IMR-90 (cell line): ENCODE data around the gene TNFRSF17. TPM values are rescaled to one million over a fixed set of nuclear protein-coding genes. Genes with fewer than 3 reads are reported as not detected.

Experiments used
- ATAC-seq: fragments of 200-7000 bp; cut with Tn5 transposase; 2 replicates; pipeline ENCODE4 v1.9.1; 2020; ENCODE audit warnings: low read depth, mild to moderate bottlenecking, moderate library complexity
- BruUV-seq: library from RNA; stranded (reverse); fragments of 400-500 nt; replicated peaks from 2 replicates; lab custom pipeline; 2021; lab: Mats Ljungman, UMichigan
- CTCF ChIA-PET: fragments of 300-600 bp; formaldehyde crosslinking; extraction: SDS; loops from one replicate; lab custom pipeline; 2021; ENCODE audit warnings: antibody characterized with exemption; lab: Yijun Ruan, JAX
- POLR2A ChIA-PET: fragments of 300-600 bp; sonication (Branson Sonifier 250); formaldehyde crosslinking; loops from one replicate; lab custom pipeline; 2022; ENCODE audit warnings: antibody characterized with exemption; ENCODE audit not compliant: unreplicated experiment; lab: Charles Lee
- DNase-seq: peaks from one replicate; pipeline ENCODE4 v3.0.0; 2013
- H2AFZ ChIP-seq: replicated peaks from 2 replicates; pipeline ENCODE3; 2013; ENCODE audit warnings: low read length, mild to moderate bottlenecking; ENCODE audit not compliant: poor library complexity
- H2AK5ac ChIP-seq: 2 replicates; pipeline ENCODE4 v1.6.1; 2013; ENCODE audit warnings: low read depth, low read length, inconsistent platforms
- H2AK9ac ChIP-seq: replicated peaks from 2 replicates; pipeline ENCODE3; 2013; ENCODE audit warnings: mild to moderate bottlenecking, low read depth, low read length, moderate library complexity; ENCODE audit not compliant: poor library complexity
- H2BK120ac ChIP-seq: 2 replicates; pipeline ENCODE4 v1.6.1; 2013; ENCODE audit warnings: low read depth, low read length, inconsistent platforms
- H2BK15ac ChIP-seq: 3 replicates; pipeline ENCODE4 v1.6.1; 2013; ENCODE audit warnings: low read depth, low read length, inconsistent platforms
- H2BK20ac ChIP-seq: 2 replicates; pipeline ENCODE4 v1.6.1; 2013; ENCODE audit warnings: low read depth, mild to moderate bottlenecking, inconsistent platforms, low read length, moderate library complexity
- H2BK5ac ChIP-seq: 2 replicates; pipeline ENCODE4 v1.6.1; 2013; ENCODE audit warnings: mild to moderate bottlenecking, low read depth, low read length, inconsistent platforms; ENCODE audit not compliant: poor library complexity, severe bottlenecking
- H3K14ac ChIP-seq: replicated peaks from 2 replicates; pipeline ENCODE4 v1.6.1; 2013; ENCODE audit warnings: low read depth, low read length, inconsistent platforms
- H3K18ac ChIP-seq: 2 replicates; pipeline ENCODE4 v1.6.1; 2013; ENCODE audit warnings: low read depth, low read length, control low read depth
- H3K23ac ChIP-seq: 2 replicates; pipeline ENCODE4 v1.6.1; 2013; ENCODE audit warnings: low read depth, low read length, inconsistent platforms
- H3K27ac ChIP-seq: 2 replicates; pipeline ENCODE4 v1.5.1; 2013; ENCODE audit warnings: mild to moderate bottlenecking, control low read depth, low read length; ENCODE audit not compliant: insufficient read depth
- H3K27me3 ChIP-seq: 2 replicates; pipeline ENCODE4 v1.6.1; 2013; ENCODE audit warnings: low read length; ENCODE audit not compliant: control insufficient read depth, insufficient read depth
- H3K36me3 ChIP-seq: 2 replicates; pipeline ENCODE4 v1.6.1; 2013; ENCODE audit warnings: low read length, mixed read lengths; ENCODE audit not compliant: control insufficient read depth, insufficient read depth
- H3K4ac ChIP-seq: 2 replicates; pipeline ENCODE4 v1.6.1; 2013; ENCODE audit warnings: low read depth, low read length, inconsistent platforms
- H3K4me1 ChIP-seq: 2 replicates; pipeline ENCODE4 v1.6.1; 2013; ENCODE audit warnings: low read length, mixed read lengths; ENCODE audit not compliant: control insufficient read depth, insufficient read depth
- H3K4me2 ChIP-seq: 2 replicates; pipeline ENCODE4 v1.6.1; 2013; ENCODE audit warnings: low read depth, mild to moderate bottlenecking, control low read depth, low read length, moderate library complexity
- H3K4me3 ChIP-seq: 2 replicates; pipeline ENCODE4 v1.5.1; 2013; ENCODE audit warnings: low read depth, mild to moderate bottlenecking, control low read depth, low read length, moderate library complexity; ENCODE audit not compliant: insufficient read depth
- H3K56ac ChIP-seq: 2 replicates; pipeline ENCODE4 v1.6.1; 2013; ENCODE audit warnings: low read length, inconsistent platforms; ENCODE audit not compliant: insufficient read depth; ENCODE audit errors: extremely low read depth
- H3K79me1 ChIP-seq, 2 experiments: 2 replicates each; pipeline ENCODE4 v1.6.1; 2013; ENCODE audit warnings: low read length in 2 of 2, inconsistent platforms in 1 of 2, low read depth in 1 of 2
- H3K9ac ChIP-seq: 2 replicates; pipeline ENCODE4 v1.6.1; 2013; ENCODE audit warnings: low read depth, low read length, control low read depth
- H3K9me1 ChIP-seq: 2 replicates; pipeline ENCODE4 v1.6.1; 2013; ENCODE audit warnings: low read length, inconsistent platforms; ENCODE audit not compliant: insufficient read depth
- H3K9me3 ChIP-seq: 2 replicates; pipeline ENCODE4 v1.6.1; 2013; ENCODE audit warnings: low read length; ENCODE audit not compliant: control insufficient read depth, insufficient read depth
- H4K20me1 ChIP-seq: 2 replicates; pipeline ENCODE4 v1.6.1; 2013; ENCODE audit warnings: low read length, inconsistent platforms; ENCODE audit not compliant: insufficient read depth
- H4K5ac ChIP-seq: 2 replicates; pipeline ENCODE4 v1.6.1; 2013; ENCODE audit warnings: mild to moderate bottlenecking, low read depth, low read length, control low read depth
- H4K8ac ChIP-seq, 2 experiments: 2 replicates each; pipeline ENCODE4 v1.6.1; 2013; ENCODE audit warnings: low read depth in 2 of 2, low read length in 2 of 2, control low read depth in 1 of 2, inconsistent platforms in 1 of 2
- H4K91ac ChIP-seq: 2 replicates; pipeline ENCODE4 v1.6.1; 2013; ENCODE audit warnings: low read depth, low read length, inconsistent platforms; ENCODE audit not compliant: insufficient read depth
- BHLHE40 ChIP-seq: fragments of 150-350 bp; IDR thresholded peaks from 2 replicates; pipeline ENCODE4 v1.6.1; 2016; ENCODE audit warnings: mild to moderate bottlenecking, low read depth, low read length
- CEBPB ChIP-seq: IDR thresholded peaks from 2 replicates; pipeline ENCODE4 v1.6.1; 2012; ENCODE audit warnings: low read depth, low read length, improper control_type of control experiment
- ELK1 ChIP-seq: fragments of 150-350 bp; IDR thresholded peaks from 2 replicates; pipeline ENCODE4 v1.6.1; 2016; ENCODE audit warnings: low read depth, mild to moderate bottlenecking, low read length, moderate library complexity, borderline replicate concordance
- FOS ChIP-seq: fragments of 150-350 bp; IDR thresholded peaks from 2 replicates; pipeline ENCODE4 v1.6.1; 2016; ENCODE audit warnings: low read depth, low read length
- MAZ ChIP-seq: IDR thresholded peaks from 2 replicates; pipeline ENCODE4 v1.6.1; 2012; ENCODE audit warnings: low read depth, mild to moderate bottlenecking, low read length, improper control_type of control experiment, moderate library complexity, borderline replicate concordance
- MXI1 ChIP-seq: IDR thresholded peaks from 2 replicates; pipeline ENCODE4 v1.6.1; 2012; ENCODE audit warnings: low read depth, mild to moderate bottlenecking, low read length, moderate library complexity, borderline replicate concordance
- RAD21 ChIP-seq: IDR thresholded peaks from 2 replicates; pipeline ENCODE4 v1.6.1; 2012; ENCODE audit warnings: low read length, improper control_type of control experiment
- RCOR1 ChIP-seq: IDR thresholded peaks from 2 replicates; pipeline ENCODE4 v1.6.1; 2012; ENCODE audit warnings: mild to moderate bottlenecking, low read length, improper control_type of control experiment; ENCODE audit not compliant: insufficient replicate concordance
- RFX5 ChIP-seq: IDR thresholded peaks from 2 replicates; pipeline ENCODE4 v1.8.0; 2012; ENCODE audit warnings: low read depth, mild to moderate bottlenecking, low read length, moderate library complexity
- WGBS, 2 experiments: methylation state at CpG; one replicate each; pipeline versions ENCODE4 v1.1.5 to v1.1.7; 2013; ENCODE audit warnings: missing lambda C conversion rate in 2 of 2; ENCODE audit not compliant: insufficient read length in 1 of 2; ENCODE audit errors: extremely low coverage in 2 of 2; 5-methylcytosine and 5-hydroxymethylcytosine counted together
- dilution Hi-C: fragments of 300-500 bp; cut with HindIII; formaldehyde crosslinking; loops from one replicate; pipeline ENCODE4 v1.14.3; 2018; ENCODE audit warnings: low sequenced_read_pairs; ENCODE audit not compliant: unreplicated experiment
- in situ Hi-C: fragments of 300-500 bp; cut with MboI; formaldehyde crosslinking; loops from 3 replicates; pipeline ENCODE4 v1.14.3; 2019; ENCODE audit warnings: low sequenced_read_pairs, inconsistent platforms, mixed read lengths
- intact Hi-C: fragments of 100-400 bp; cut with micrococcal nuclease; formaldehyde crosslinking; loops from 2 replicates; pipeline ENCODE4 v1.10.0; 2022
- polyA plus RNA-seq, 3 experiments: library from polyadenylated mRNA; depleted of rRNA; stranded (reverse); fragments of >200 nt; gene quantifications; 2 replicates each; pipeline ENCODE4 v1.2.3, GENCODE V29; 2012; ENCODE audit warnings: low replicate concordance in 1 of 3
- total RNA-seq: library from RNA; depleted of rRNA; stranded (reverse); fragments of >200 nt; gene quantifications from 2 replicates; pipeline ENCODE4 v1.2.3, GENCODE V29; 2012
- TF ChIP-seq, protein P1 (sequence below): conservative IDR thresholded peaks from 2 replicates; pipeline ENCODE4 v1.5.1; 2012; ENCODE audit warnings: mild to moderate bottlenecking, low read depth, low read length, improper control_type of control experiment

Gene TNFRSF17
- total and polyA plus RNA-seq, 2 of the 4 experiments (the other 2 are of a cell fraction), result not detected

GRCh38 chr16:11955713-11956123 is 9.3 kb upstream of the TNFRSF17 start:
- peak overlapping the region; percentile 99 for H2BK15ac ChIP-seq
- intact Hi-C loops, result loop anchor here (2.0 kb wide), 1 partner anchor 21 kb away; the partner anchor contains the start of gene SNX29
- H4K5ac ChIP-seq, result peak overlapping the region; percentile 44; the same call in 1 of the 2 replicates
- no TSS peak for BruUV-seq
- peak overlapping the region; percentile 100 for H2BK20ac ChIP-seq
- H3K4ac ChIP-seq, result peak overlapping the region; percentile 99
- H3K36me3 ChIP-seq, result no peaks in the 10 kb centered on the region
- H3K9me1 ChIP-seq, result peaks cover 14% of the 10 kb centered on the region
- ChIA-PET CTCF (interaction anchor here (1.5 kb wide), 1 partner anchor 112 kb away, joined by 4 read pairs; no protein-coding TSS in a partner anchor), POLR2A (interaction anchor here (0.6 to 0.7 kb wide), 2 partner anchors 21 to 102 kb away, joined by 5 to 6 read pairs; partner anchors contain the start of gene SNX29)
- peak overlapping the region; percentile 89 for H2BK5ac ChIP-seq
- no peaks in the 10 kb centered on the region for H3K27me3 ChIP-seq
- DNase-seq (peak; percentile 98), ATAC-seq (peak; percentile 93)
- TF ChIP-seq MXI1 (no peak), ELK1 (no peak), FOS (peak; percentile 79), BHLHE40 (peak; percentile 59), RCOR1 (peak; percentile 9), RFX5 (no peak), RAD21 (no peak), MAZ (peak; percentile 30; the same call in 1 of the 2 replicates), CEBPB (peak; percentile 79)
- TF ChIP-seq, protein P1, sequence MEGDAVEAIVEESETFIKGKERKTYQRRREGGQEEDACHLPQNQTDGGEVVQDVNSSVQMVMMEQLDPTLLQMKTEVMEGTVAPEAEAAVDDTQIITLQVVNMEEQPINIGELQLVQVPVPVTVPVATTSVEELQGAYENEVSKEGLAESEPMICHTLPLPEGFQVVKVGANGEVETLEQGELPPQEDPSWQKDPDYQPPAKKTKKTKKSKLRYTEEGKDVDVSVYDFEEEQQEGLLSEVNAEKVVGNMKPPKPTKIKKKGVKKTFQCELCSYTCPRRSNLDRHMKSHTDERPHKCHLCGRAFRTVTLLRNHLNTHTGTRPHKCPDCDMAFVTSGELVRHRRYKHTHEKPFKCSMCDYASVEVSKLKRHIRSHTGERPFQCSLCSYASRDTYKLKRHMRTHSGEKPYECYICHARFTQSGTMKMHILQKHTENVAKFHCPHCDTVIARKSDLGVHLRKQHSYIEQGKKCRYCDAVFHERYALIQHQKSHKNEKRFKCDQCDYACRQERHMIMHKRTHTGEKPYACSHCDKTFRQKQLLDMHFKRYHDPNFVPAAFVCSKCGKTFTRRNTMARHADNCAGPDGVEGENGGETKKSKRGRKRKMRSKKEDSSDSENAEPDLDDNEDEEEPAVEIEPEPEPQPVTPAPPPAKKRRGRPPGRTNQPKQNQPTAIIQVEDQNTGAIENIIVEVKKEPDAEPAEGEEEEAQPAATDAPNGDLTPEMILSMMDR, result no peak
- peak overlapping the region; percentile 60 to 94 for H4K8ac ChIP-seq
- no peaks in the 10 kb centered on the region for H3K79me1 ChIP-seq
- peak overlapping the region; percentile 92 for H3K27ac ChIP-seq
- WGBS, 2 experiments, result 3% methylated on average over 5 of the region's 8 CpGs; no CpG with 5 or more reads in 1 of the 2 experiments
- peak overlapping the region; percentile 97 for H2AK5ac ChIP-seq
- peak overlapping the region; percentile 99 for H3K23ac ChIP-seq
- in situ Hi-C loops, result no loop called here
- dilution Hi-C loops, result no loop called here
- peak overlapping the region; percentile 83 for H3K18ac ChIP-seq
- H3K4me1 ChIP-seq, result peaks cover 5% of the 10 kb centered on the region
- peak overlapping the region; percentile 100 for H2BK120ac ChIP-seq
- H3K4me3 ChIP-seq, result no peak overlapping the region
- peak overlapping the region; percentile 50 for H3K4me2 ChIP-seq
- peak overlapping the region; percentile 85 for H3K56ac ChIP-seq
- H3K9ac ChIP-seq, result no peak overlapping the region
- H4K20me1 ChIP-seq, result no peaks in the 10 kb centered on the region
- H3K14ac ChIP-seq, result peak overlapping the region; percentile 97
- peak overlapping the region; percentile 93 for H2AK9ac ChIP-seq
- H3K9me3 ChIP-seq, result no peaks in the 10 kb centered on the region
- peak overlapping the region; percentile 88 for H2AFZ ChIP-seq
- peak overlapping the region; percentile 96 for H4K91ac ChIP-seq
